Measurements from ENCODE around the gene GAS2L3. TPM values are rescaled to one million over a fixed set of nuclear protein-coding genes. Genes with fewer than 3 reads are reported as not detected.

Gene GAS2L3
- total and polyA plus RNA-seq, 9 of the 15 experiments (the other 6 are each of a cell fraction or from before 2014, with no cell fraction given): 1.5 to 9.8 (median 3.5) TPM

- DNase-seq (ENCODE audit: extremely low read depth in 1 of 4, low spot score in 3 of 4): no peak
- Histone ChIP-seq H3K9me3 (replicated peaks; ENCODE audit: control insufficient read depth, insufficient read depth, low read depth, low read length) (no peaks in the 10 kb centered on the region), H3K9me1 (ENCODE audit: control insufficient read depth, insufficient read depth, low read length) (no peaks in the 10 kb centered on the region), H3K9ac (ENCODE audit: insufficient read depth in 1 of 2, low read depth in 2 of 2, low read length in 2 of 2) (no peak overlapping the region), H3K4me3 (no peak overlapping the region), H3K27me3 (ENCODE audit: control insufficient read depth in 2 of 2, insufficient read depth in 2 of 2, low read length in 2 of 2) (no peaks in the 10 kb centered on the region; a peak in 3 of 5 replicates), H3K4me2 (ENCODE audit: insufficient read depth, low read length) (no peak overlapping the region), H3K79me2 (ENCODE audit: control insufficient read depth, insufficient read depth, low read length) (no peaks in the 10 kb centered on the region), H3K36me3 (ENCODE audit: control insufficient read depth, insufficient read depth, low read length) (no peaks in the 10 kb centered on the region), H3K4me1 (replicated peaks in 1 of 2; ENCODE audit: control insufficient read depth in 2 of 2, insufficient read depth in 2 of 2, low read length in 2 of 2) (no peaks in the 10 kb centered on the region), H4K20me1 (replicated peaks; ENCODE audit: control insufficient read depth, insufficient read depth, low read length) (no peaks in the 10 kb centered on the region), H2AFZ (ENCODE audit: low read depth, low read length) (no peak overlapping the region), H3K27ac (ENCODE audit: extremely low read depth, low read depth, low read length) (no peak overlapping the region)
- intact Hi-C loops (cut with micrococcal nuclease) (no loop called here), in situ Hi-C loops (cut with MboI) (no loop called here)
- BruUV-seq (replicated peaks): no TSS peak
- WGBS (ENCODE audit: insufficient coverage, low coverage, missing lambda C conversion rate): 0% methylated on average over 3 of the region's 3 CpGs
- CTCF ChIA-PET (ENCODE audit: low intra/inter-chr PET ratio): no interaction called here
- no peak for FAIRE-seq
- no peak for ATAC-seq
- POLR2A ChIA-PET: no interaction called here
- TF ChIP-seq NCOA1 (IDR thresholded peaks at IDR 0.05; ENCODE audit: low read depth) (no peak), CEBPZ (IDR thresholded peaks at IDR 0.05; ENCODE audit: borderline replicate concordance, low read depth, low read length) (no peak), CREB1 (IDR thresholded peaks at IDR 0.05) (no peak), CREB1 (CRISPR knock-in tag; IDR thresholded peaks at IDR 0.05) (no peak), ARID2 (IDR thresholded peaks at IDR 0.05) (no peak), PHTF2 (CRISPR knock-in tag; IDR thresholded peaks at IDR 0.05) (no peak), ZNF282 (CRISPR knock-in tag; IDR thresholded peaks at IDR 0.05) (no peak), RB1 (IDR thresholded peaks at IDR 0.05; ENCODE audit: low read depth) (no peak), NRF1 (conservative IDR thresholded peaks at IDR 0.05 in 1 of 2, IDR thresholded peaks at IDR 0.05 in 1 of 2) (no peak), KLF1 (tag; IDR thresholded peaks at IDR 0.05) (no peak), PTRF (tag; IDR thresholded peaks at IDR 0.05) (no peak), ZFX (CRISPR knock-in tag; IDR thresholded peaks at IDR 0.05) (no peak), MLX (CRISPR knock-in tag; conservative IDR thresholded peaks at IDR 0.05) (no peak), RBM14 (IDR thresholded peaks at IDR 0.05; ENCODE audit: borderline replicate concordance, insufficient read depth, low read depth, low read length) (no peak), ATF1 (CRISPR knock-in tag; IDR thresholded peaks at IDR 0.05) (no peak), ATF1 (tag; IDR thresholded peaks at IDR 0.05) (no peak), ZBTB17 (CRISPR knock-in tag; IDR thresholded peaks at IDR 0.05) (no peak), RFX5 (IDR thresholded peaks at IDR 0.05; ENCODE audit: low read depth, low read length) (no peak)
Observed at GRCh38 chr12:100533376-100533775, 40.1 kb upstream of the GAS2L3 start.
